CD14-positive monocyte (primary cell): Measurements from ENCODE around the gene CNKSR2. TPM values are rescaled to one million over a fixed set of nuclear protein-coding genes. Genes with fewer than 3 reads are reported as not detected.

Source experiments
- DNase-seq, 3 donors: peaks; one replicate each; pipeline ENCODE4 v3.0.0-alpha.2; 2011 to 2022
- H2AFZ ChIP-seq: 2 replicates; pipeline ENCODE4 v1.6.0; 2012; ENCODE audit warnings: mild to moderate bottlenecking, low read depth, low read length, inconsistent platforms; ENCODE audit not compliant: insufficient read depth, poor library complexity, severe bottlenecking
- H3K27ac ChIP-seq, 2 donors: 1 replicate in 1 of 2; 2 replicates in 1 of 2; pipeline ENCODE4 v1.5.1; 2012 to 2013; ENCODE audit warnings: low read length in 2 of 2, control low read depth in 1 of 2, inconsistent platforms in 1 of 2, low read depth in 1 of 2, mild to moderate bottlenecking in 1 of 2
- H3K27me3 ChIP-seq, 2 donors: one replicate each; pipeline versions ENCODE4 v1.6.0 to v1.6.1; 2011 to 2013; ENCODE audit warnings: low read length in 2 of 2; ENCODE audit not compliant: control insufficient read depth in 2 of 2, insufficient read depth in 2 of 2
- H3K36me3 ChIP-seq, 2 donors: replicated peaks in 1 of 2; 1 replicate in 1 of 2; 2 replicates in 1 of 2; pipeline versions ENCODE4 v1.5.1 to v1.6.1; 2012 to 2013; ENCODE audit warnings: low read length in 2 of 2, control low read depth in 1 of 2, inconsistent platforms in 1 of 2, mild to moderate bottlenecking in 1 of 2; ENCODE audit not compliant: insufficient read depth in 2 of 2, control insufficient read depth in 1 of 2
- H3K4me1 ChIP-seq, 2 donors: 1 replicate in 1 of 2; 2 replicates in 1 of 2; pipeline versions ENCODE4 v1.5.1 to v1.6.1; 2012 to 2013; ENCODE audit warnings: low read length in 2 of 2, control low read depth in 1 of 2, inconsistent platforms in 1 of 2, mild to moderate bottlenecking in 1 of 2, moderate library complexity in 1 of 2; ENCODE audit not compliant: insufficient read depth in 2 of 2, control insufficient read depth in 1 of 2
- H3K4me2 ChIP-seq: replicated peaks from 2 replicates; pipeline ENCODE3; 2012; ENCODE audit warnings: low read length, moderate library complexity, mild to moderate bottlenecking; ENCODE audit not compliant: poor library complexity, severe bottlenecking; ENCODE audit errors: extremely low read depth
- H3K4me3 ChIP-seq, 3 experiments: fragments of 200-600 bp in 1 of 3; sonication (generic) in 1 of 3; replicated peaks in 1 of 3; 1 replicate in 2 of 3; 2 replicates in 1 of 3; pipeline ENCODE4 v1.5.1; 2011 to 2013; ENCODE audit warnings: low read length in 3 of 3, mild to moderate bottlenecking in 3 of 3, control low read depth in 2 of 3, low read depth in 2 of 3, inconsistent platforms in 1 of 3, moderate library complexity in 1 of 3
- H3K79me2 ChIP-seq: 2 replicates; pipeline ENCODE4 v1.6.0; 2012; ENCODE audit warnings: mild to moderate bottlenecking, control low read depth, inconsistent platforms, low read length, moderate library complexity; ENCODE audit not compliant: insufficient read depth
- H3K9ac ChIP-seq: 2 replicates; pipeline ENCODE4 v1.6.0; 2017; ENCODE audit warnings: low read length, mild to moderate bottlenecking; ENCODE audit not compliant: insufficient read depth, poor library complexity, severe bottlenecking
- H3K9me3 ChIP-seq, 2 donors: replicated peaks in 1 of 2; 1 replicate in 1 of 2; 2 replicates in 1 of 2; pipeline versions ENCODE4 v1.5.1 to v1.6.1; 2012 to 2013; ENCODE audit warnings: low read length in 2 of 2, control low read depth in 1 of 2; ENCODE audit not compliant: control insufficient read depth in 1 of 2, insufficient read depth in 1 of 2
- H4K20me1 ChIP-seq: 2 replicates; pipeline ENCODE4 v1.6.0; 2012; ENCODE audit warnings: mild to moderate bottlenecking, low read length, control low read depth, moderate library complexity; ENCODE audit not compliant: insufficient read depth
- H3K27ac Mint-ChIP-seq, 7 donors: one replicate each; pipeline ENCODE4 v1.8.0; 2020; ENCODE audit warnings: mild to moderate bottlenecking in 7 of 7, mixed read lengths in 7 of 7, moderate library complexity in 6 of 7, inconsistent platforms in 2 of 7
- H3K27me3 Mint-ChIP-seq, 3 donors: one replicate each; pipeline ENCODE4 v1.8.0; 2021 to 2022; ENCODE audit warnings: low read depth in 3 of 3, mild to moderate bottlenecking in 3 of 3, mixed read lengths in 3 of 3, moderate library complexity in 3 of 3, inconsistent platforms in 1 of 3
- H3K36me3 Mint-ChIP-seq, 2 donors: one replicate each; pipeline ENCODE4 v1.8.0; 2020; ENCODE audit warnings: mixed read lengths in 2 of 2, inconsistent platforms in 1 of 2, mild to moderate bottlenecking in 1 of 2
- H3K4me1 Mint-ChIP-seq: one replicate; pipeline ENCODE4 v1.8.0; 2020; ENCODE audit warnings: mild to moderate bottlenecking, mixed read lengths
- H3K4me3 Mint-ChIP-seq, 2 donors: one replicate each; pipeline ENCODE4 v1.8.0; 2020; ENCODE audit warnings: mild to moderate bottlenecking in 2 of 2, mixed read lengths in 2 of 2, moderate library complexity in 1 of 2
- H3K9me3 Mint-ChIP-seq, 7 donors: one replicate each; pipeline ENCODE4 v1.8.0; 2020 to 2022; ENCODE audit warnings: mixed read lengths in 7 of 7, mild to moderate bottlenecking in 6 of 7, moderate library complexity in 6 of 7, inconsistent platforms in 2 of 7
- CTCF ChIP-seq: fragments of 200-600 bp; IDR thresholded peaks from one replicate; pipeline ENCODE4 v1.8.0; 2022; ENCODE audit warnings: antibody characterized with exemption, mild to moderate bottlenecking
- WGBS: methylation state at CpG from one replicate; pipeline ENCODE4 v1.1.5; 2013; ENCODE audit warnings: missing lambda C conversion rate; ENCODE audit not compliant: insufficient coverage; 5-methylcytosine and 5-hydroxymethylcytosine counted together
- intact Hi-C, 2 donors: fragments of 100-400 bp; cut with micrococcal nuclease; formaldehyde crosslinking; loops; one replicate each; pipeline versions ENCODE4 v1.15.0 to v1.15.1; 2023
- polyA plus RNA-seq, 3 donors: library from polyadenylated mRNA; depleted of rRNA in 1 of 3; unstranded in 2 of 3; stranded (reverse) in 1 of 3; fragments of 300-500 nt in 2 of 3; fragments of >200 nt in 1 of 3; fragmentation: Illumina TruSeq in 2 of 3; gene quantifications; 1 replicate in 2 of 3; 2 replicates in 1 of 3; pipeline ENCODE4 v1.2.3, GENCODE V29; 2012 to 2021

The CNKSR2 gene
- polyA plus RNA-seq, 3 donors: 0.12 TPM; not detected in 2

- no CpG with 5 or more reads among the region's 2 CpGs for WGBS
- no peaks in the 10 kb centered on the region for H3K4me1 ChIP-seq
These were observed 52.9 kb downstream of the CNKSR2 start for GRCh38 chrX:21427086-21427485.

GRCh38 chrX:21437036-21437435 lies 62.8 kb downstream of the CNKSR2 start:
- TF ChIP-seq CTCF: no peak
- no peak overlapping the region for H2AFZ ChIP-seq
- H3K27me3 ChIP-seq: no peaks in the 10 kb centered on the region
- DNase-seq: no peak
- Mint-ChIP-seq H3K9me3 (no peaks in the 10 kb centered on the region), H3K4me3 (no peak overlapping the region), H3K27ac (no peak overlapping the region), H3K27me3 (no peaks in the 10 kb centered on the region), H3K36me3 (no peaks in the 10 kb centered on the region), H3K4me1 (peaks cover 6% of the 10 kb centered on the region)
- no peaks in the 10 kb centered on the region for H3K79me2 ChIP-seq
- H3K36me3 ChIP-seq: no peaks in the 10 kb centered on the region
- intact Hi-C loops: no loop called here
- WGBS: no CpG with 5 or more reads among the region's 1 CpG
- no peak overlapping the region for H3K4me3 ChIP-seq
- H3K27ac ChIP-seq: no peak overlapping the region
- no peak overlapping the region for H3K4me2 ChIP-seq
- H4K20me1 ChIP-seq: no peaks in the 10 kb centered on the region
- H3K4me1 ChIP-seq: peaks cover 0 to 12% of the 10 kb centered on the region in 2 donors
- H3K9ac ChIP-seq: no peak overlapping the region
- no peaks in the 10 kb centered on the region for H3K9me3 ChIP-seq

More at GRCh38 chrX:21427086-21427485, 52.9 kb downstream of the CNKSR2 start:
- DNase-seq: no peak
- Histone ChIP-seq H3K9ac (no peak overlapping the region), H3K27me3 (no peaks in the 10 kb centered on the region), H2AFZ (no peak overlapping the region), H3K9me3 (no peaks in the 10 kb centered on the region), H3K4me2 (no peak overlapping the region), H3K36me3 (no peaks in the 10 kb centered on the region), H4K20me1 (no peaks in the 10 kb centered on the region), H3K79me2 (no peaks in the 10 kb centered on the region), H3K27ac (no peak overlapping the region), H3K4me3 (no peak overlapping the region)
- H3K4me3 Mint-ChIP-seq: no peak overlapping the region
- intact Hi-C loops: no loop called here
- H3K9me3 Mint-ChIP-seq: peaks cover 0 to 3% (median 0%) of the 10 kb centered on the region in 7 donors
- H3K4me1 Mint-ChIP-seq: no peaks in the 10 kb centered on the region
- peaks cover 0 to 1% (median 0%) of the 10 kb centered on the region in 3 donors for H3K27me3 Mint-ChIP-seq
- H3K36me3 Mint-ChIP-seq: no peaks in the 10 kb centered on the region
- no peak for TF ChIP-seq CTCF
- H3K27ac Mint-ChIP-seq: no peak overlapping the region
